Esophagus squamous epithelium (tissue), 4 donors: ENCODE measurements around the gene PLAAT4.

Experiments used
- CTCF ChIP-seq, 6 experiments: fragments of 450-650 bp in 4 of 6; fragments of 200-600 bp in 2 of 6; sonication (generic) in 2 of 6; IDR thresholded peaks; one replicate each; pipeline ENCODE4 v1.5.1; 2016 to 2019; ENCODE audit warnings: antibody characterized with exemption in 6 of 6, mild to moderate bottlenecking in 4 of 6, moderate library complexity in 4 of 6
- POLR2A ChIP-seq, 4 donors: fragments of 450-650 bp; IDR thresholded peaks; one replicate each; pipeline ENCODE4 v1.6.1; 2017; ENCODE audit warnings: antibody characterized with exemption in 4 of 4, mild to moderate bottlenecking in 4 of 4, moderate library complexity in 3 of 4

GRCh38 chr11:63537293-63538101 is 889 bp downstream of the PLAAT4 start:
- TF ChIP-seq CTCF (IDR thresholded peaks at IDR 0.05) (no peak), POLR2A (IDR thresholded peaks at IDR 0.05) (no peak)
